Measurements from ENCODE around the gene GLI3.

- TF ChIP-seq CTCF (conservative IDR thresholded peaks at IDR 0.05 in 1 of 2, IDR thresholded peaks at IDR 0.05 in 1 of 2; ENCODE audit: extremely low read depth in 1 of 2, insufficient read depth in 1 of 2, low read depth in 1 of 2, low read length in 2 of 2): no peak
- no peak for TF ChIP-seq EZH2 (IDR thresholded peaks at IDR 0.05; ENCODE audit: borderline replicate concordance, low read length)
These were observed 967 bp upstream of the GLI3 start for GRCh38 chr7:42237811-42238541.
